Fibroblast of villous mesenchyme (primary cell): ENCODE results near the gene PTGER4. TPM values are rescaled to one million over a fixed set of nuclear protein-coding genes. Genes with fewer than 3 reads are reported as not detected.

Experiments
- DNase-seq: peaks from one replicate; pipeline ENCODE4 v3.0.0-alpha.2; 2010; ENCODE audit warnings: low read depth
- H3K4me3 ChIP-seq: 2 replicates; pipeline ENCODE4 v1.5.1; 2011; ENCODE audit warnings: low read depth, mild to moderate bottlenecking, low read length
- total RNA-seq: library from RNA; depleted of rRNA; stranded (reverse); fragments of >200 nt; gene quantifications from 2 replicates; pipeline ENCODE4 v1.2.3, GENCODE V29; 2012
- TF ChIP-seq, protein P1 (sequence below): IDR thresholded peaks from 2 replicates; pipeline ENCODE4 v1.5.1; 2012; ENCODE audit warnings: low read depth, mild to moderate bottlenecking, low read length; ENCODE audit not compliant: insufficient read depth

The PTGER4 gene
- total RNA-seq, 1 donor, result 4.3 TPM

DNA sequence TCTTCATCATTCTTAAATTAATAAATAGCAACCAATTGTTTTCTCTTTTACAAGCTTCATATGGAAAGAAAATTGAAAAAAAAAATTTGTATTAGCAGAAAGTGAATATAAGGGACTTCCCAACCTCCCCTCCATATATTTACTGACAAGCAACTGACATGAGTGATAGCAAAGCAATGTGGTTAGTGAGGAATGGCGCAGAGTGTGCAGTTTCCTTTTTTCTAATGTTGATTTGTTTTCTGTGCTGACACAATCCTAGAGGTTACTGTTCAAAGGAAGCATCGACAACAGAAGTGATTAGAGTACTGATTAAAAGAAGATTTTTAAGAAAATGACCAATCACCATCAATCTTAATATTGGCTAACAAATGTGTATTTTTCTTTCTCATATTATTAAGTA is 1.7 kb upstream of the PTGER4 start:
- H3K4me3 ChIP-seq, result no peak overlapping the region
- TF ChIP-seq, protein P1, sequence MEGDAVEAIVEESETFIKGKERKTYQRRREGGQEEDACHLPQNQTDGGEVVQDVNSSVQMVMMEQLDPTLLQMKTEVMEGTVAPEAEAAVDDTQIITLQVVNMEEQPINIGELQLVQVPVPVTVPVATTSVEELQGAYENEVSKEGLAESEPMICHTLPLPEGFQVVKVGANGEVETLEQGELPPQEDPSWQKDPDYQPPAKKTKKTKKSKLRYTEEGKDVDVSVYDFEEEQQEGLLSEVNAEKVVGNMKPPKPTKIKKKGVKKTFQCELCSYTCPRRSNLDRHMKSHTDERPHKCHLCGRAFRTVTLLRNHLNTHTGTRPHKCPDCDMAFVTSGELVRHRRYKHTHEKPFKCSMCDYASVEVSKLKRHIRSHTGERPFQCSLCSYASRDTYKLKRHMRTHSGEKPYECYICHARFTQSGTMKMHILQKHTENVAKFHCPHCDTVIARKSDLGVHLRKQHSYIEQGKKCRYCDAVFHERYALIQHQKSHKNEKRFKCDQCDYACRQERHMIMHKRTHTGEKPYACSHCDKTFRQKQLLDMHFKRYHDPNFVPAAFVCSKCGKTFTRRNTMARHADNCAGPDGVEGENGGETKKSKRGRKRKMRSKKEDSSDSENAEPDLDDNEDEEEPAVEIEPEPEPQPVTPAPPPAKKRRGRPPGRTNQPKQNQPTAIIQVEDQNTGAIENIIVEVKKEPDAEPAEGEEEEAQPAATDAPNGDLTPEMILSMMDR, result no peak
- no peak for DNase-seq

DNA sequence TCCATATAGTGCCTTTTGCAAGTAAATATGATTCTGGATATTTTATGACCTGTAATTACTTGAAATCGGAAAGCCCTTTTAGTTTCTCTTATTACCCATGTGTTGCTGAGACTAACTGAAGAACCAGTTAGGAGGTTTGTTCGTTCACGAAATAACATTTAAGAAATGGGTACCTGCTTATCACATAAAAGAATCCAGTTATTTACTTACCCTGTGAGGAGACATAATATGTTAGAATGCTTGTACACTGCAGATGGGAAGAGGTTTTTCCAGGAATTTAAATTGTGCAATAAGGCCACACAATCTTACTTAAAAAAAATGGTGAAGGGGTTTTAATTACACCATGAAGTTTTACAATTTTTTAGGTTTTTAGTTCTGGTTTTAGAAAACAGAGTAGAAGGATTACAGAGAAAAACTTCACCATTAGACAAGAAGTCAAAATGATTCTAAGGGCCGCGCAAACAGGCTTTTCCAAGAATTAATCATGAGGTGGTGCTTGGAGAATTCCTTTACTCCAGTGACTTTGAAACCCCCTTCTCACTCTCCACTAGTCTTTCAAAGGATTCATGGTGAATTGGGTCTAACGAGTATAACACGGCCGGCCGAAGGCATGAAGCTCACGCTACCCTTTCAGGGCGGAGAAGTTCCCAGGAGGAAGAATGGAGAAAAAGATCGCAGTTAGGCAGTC is 1.1 kb upstream of the PTGER4 start:
- TF ChIP-seq, protein P1, result no peak
- DNase-seq, result no peak
- peak overlapping the region; percentile 71 for H3K4me3 ChIP-seq

DNA sequence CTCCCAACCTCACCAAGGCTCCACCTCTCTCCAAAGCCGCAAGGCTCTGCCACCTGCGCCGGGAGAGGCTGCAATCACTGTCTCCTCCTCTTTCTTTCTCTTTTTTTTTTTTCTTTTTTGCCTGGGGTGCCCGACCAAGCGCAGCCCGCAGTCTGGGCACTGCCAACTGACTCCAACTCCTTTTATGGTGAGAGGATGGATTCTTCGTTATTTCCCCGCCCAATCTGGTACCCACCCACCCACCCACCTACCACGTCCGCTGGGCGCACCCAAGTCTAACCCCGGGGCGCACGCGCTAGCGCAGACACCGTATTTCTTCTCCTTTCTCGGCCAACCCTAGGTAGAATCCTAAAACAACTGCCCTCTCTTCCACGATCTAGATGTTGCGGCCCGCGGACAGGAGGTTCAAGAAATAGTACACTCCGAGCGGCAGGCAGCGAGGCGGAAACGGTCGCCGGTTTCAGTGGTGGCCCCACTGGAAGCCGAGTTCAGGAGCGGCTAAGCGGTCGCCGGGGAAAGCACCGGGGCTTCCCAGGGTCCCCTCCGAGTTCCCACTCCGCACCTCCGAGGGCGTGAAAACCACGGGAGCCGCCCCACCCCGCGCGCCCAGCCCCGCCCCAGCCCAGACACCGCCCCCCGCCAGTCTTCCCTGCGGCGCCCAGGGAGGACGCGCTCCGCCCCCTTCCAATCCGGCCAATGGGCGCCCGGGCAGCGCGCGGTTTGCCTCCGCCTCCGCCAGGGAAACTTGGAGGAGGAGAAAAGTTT is 385 bp upstream of the PTGER4 start:
- H3K4me3 ChIP-seq, result peak overlapping the region; percentile 71
- peak; percentile 87 for DNase-seq
- TF ChIP-seq, protein P1, result no peak

DNA sequence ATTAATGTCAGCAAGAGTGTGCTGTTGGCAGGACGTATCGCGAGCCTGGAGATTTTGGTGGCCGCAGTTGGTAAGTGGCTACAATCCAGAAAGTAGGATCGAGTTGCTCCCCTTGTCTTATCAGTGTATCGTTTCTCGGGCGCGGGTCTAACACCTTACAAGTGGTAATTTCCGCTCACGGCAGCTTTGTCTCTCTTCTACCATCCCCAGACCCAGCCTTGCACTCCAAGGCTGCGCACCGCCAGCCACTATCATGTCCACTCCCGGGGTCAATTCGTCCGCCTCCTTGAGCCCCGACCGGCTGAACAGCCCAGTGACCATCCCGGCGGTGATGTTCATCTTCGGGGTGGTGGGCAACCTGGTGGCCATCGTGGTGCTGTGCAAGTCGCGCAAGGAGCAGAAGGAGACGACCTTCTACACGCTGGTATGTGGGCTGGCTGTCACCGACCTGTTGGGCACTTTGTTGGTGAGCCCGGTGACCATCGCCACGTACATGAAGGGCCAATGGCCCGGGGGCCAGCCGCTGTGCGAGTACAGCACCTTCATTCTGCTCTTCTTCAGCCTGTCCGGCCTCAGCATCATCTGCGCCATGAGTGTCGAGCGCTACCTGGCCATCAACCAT is 1.1 kb downstream of the PTGER4 start:
- no peak for DNase-seq
- peak overlapping the region; percentile 71 for H3K4me3 ChIP-seq
- TF ChIP-seq, protein P1, result no peak

DNA sequence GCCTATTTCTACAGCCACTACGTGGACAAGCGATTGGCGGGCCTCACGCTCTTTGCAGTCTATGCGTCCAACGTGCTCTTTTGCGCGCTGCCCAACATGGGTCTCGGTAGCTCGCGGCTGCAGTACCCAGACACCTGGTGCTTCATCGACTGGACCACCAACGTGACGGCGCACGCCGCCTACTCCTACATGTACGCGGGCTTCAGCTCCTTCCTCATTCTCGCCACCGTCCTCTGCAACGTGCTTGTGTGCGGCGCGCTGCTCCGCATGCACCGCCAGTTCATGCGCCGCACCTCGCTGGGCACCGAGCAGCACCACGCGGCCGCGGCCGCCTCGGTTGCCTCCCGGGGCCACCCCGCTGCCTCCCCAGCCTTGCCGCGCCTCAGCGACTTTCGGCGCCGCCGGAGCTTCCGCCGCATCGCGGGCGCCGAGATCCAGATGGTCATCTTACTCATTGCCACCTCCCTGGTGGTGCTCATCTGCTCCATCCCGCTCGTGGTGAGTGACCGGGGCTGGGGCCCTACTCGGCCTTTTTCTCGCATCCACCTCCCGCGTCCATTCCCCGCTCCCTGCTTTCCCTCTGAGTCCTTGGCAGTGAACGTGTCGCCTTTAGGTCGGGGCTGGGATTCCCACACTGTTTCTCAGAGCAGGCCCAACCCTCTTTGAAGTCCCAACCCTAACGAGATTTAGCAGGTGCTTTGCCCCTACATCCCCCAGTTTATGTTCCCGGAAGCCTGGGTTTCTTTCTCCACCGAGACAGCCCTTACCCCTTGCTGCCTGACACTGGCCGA is 1.8 kb downstream of the PTGER4 start:
- peak overlapping the region; percentile 71 for H3K4me3 ChIP-seq

More for the DNA sequence above, 1.8 kb downstream of the PTGER4 start:
- TF ChIP-seq, protein P1, result no peak
- DNase-seq, result no peak
